ENCODE data around the gene FSHR. TPM values are rescaled to one million over a fixed set of nuclear protein-coding genes. Genes with fewer than 3 reads are reported as not detected.

FSHR gene
- total and polyA plus RNA-seq, 2 of the 4 experiments (the other 2 are of a cell fraction) = not detected

DNA sequence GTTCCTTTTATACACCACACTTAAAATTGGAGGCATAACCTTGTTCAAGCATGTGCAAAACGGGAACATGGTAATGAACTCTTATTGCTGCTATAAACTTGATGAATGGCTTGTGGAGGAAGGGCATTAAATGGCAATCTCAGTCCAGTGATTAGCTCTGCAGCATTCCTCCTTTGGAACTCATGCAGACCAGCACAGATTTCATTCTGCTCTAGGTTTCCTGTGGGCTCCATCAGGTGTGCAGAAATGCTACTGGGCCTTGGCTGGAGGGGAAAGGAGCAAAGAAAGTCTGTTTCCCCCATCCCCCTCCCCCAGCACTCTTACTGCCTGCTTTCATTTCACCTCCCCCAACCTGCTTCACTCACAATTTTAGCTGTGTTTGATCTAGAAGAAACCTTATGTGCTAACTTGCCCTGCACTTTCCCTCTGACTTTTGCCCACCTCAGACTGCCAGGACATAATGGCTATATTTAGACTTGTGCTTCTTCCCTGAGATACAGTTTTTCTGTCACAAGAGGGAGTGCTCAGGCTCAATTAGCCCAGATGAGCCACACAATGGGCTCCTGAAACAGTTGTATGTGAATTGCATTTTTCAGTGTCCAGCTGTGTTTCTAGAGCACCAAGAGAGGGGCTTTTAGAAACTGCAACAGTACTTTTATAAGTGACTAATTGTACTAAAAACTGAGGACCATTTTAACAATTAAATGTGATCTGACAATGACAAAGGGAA, 109.8 kb downstream of the FSHR start:
- Histone ChIP-seq H2BK15ac (ENCODE audit: low read depth, low read length) (no peak overlapping the region), H2BK5ac (ENCODE audit: low read depth, low read length, poor library complexity, severe bottlenecking) (no peak overlapping the region), H2BK120ac (ENCODE audit: low read depth, low read length) (no peak overlapping the region), H4K91ac (ENCODE audit: insufficient read depth, low read depth, low read length) (no peak overlapping the region), H3K27me3 (ENCODE audit: control insufficient read depth, insufficient read depth, low read length) (no peaks in the 10 kb centered on the region), H2AFZ (replicated peaks; ENCODE audit: low read length, poor library complexity) (no peak overlapping the region), H4K20me1 (ENCODE audit: insufficient read depth, low read length) (no peaks in the 10 kb centered on the region), H3K23ac (ENCODE audit: low read depth, low read length) (no peak overlapping the region), H2BK20ac (ENCODE audit: low read depth, low read length) (no peak overlapping the region), H3K9ac (ENCODE audit: low read depth, low read length) (no peak overlapping the region), H3K9me1 (ENCODE audit: insufficient read depth, low read length) (no peaks in the 10 kb centered on the region), H3K4me3 (ENCODE audit: insufficient read depth, low read depth, low read length) (no peak overlapping the region), H4K8ac (ENCODE audit: low read depth in 2 of 2, low read length in 2 of 2) (no peak overlapping the region), H3K56ac (ENCODE audit: extremely low read depth, insufficient read depth, low read length) (no peak overlapping the region), H3K4me1 (ENCODE audit: control insufficient read depth, insufficient read depth, low read length) (no peaks in the 10 kb centered on the region), H2AK9ac (replicated peaks; ENCODE audit: low read depth, low read length, poor library complexity) (no peak overlapping the region), H3K36me3 (ENCODE audit: control insufficient read depth, insufficient read depth, low read length) (no peaks in the 10 kb centered on the region), H3K18ac (ENCODE audit: low read depth, low read length) (no peak overlapping the region), H3K27ac (ENCODE audit: insufficient read depth, low read length) (no peak overlapping the region), H3K4ac (ENCODE audit: low read depth, low read length) (no peak overlapping the region), H4K5ac (ENCODE audit: low read depth, low read length) (no peak overlapping the region), H3K4me2 (ENCODE audit: low read depth, low read length) (no peak overlapping the region), H3K14ac (replicated peaks; ENCODE audit: low read depth, low read length) (no peak overlapping the region), H3K79me1 (ENCODE audit: low read depth in 1 of 2, low read length in 2 of 2) (no peaks in the 10 kb centered on the region), H3K9me3 (ENCODE audit: control insufficient read depth, insufficient read depth, low read length) (no peaks in the 10 kb centered on the region; the same call in 1 of the 2 replicates), H2AK5ac (ENCODE audit: low read depth, low read length) (no peak overlapping the region)
- dilution Hi-C loops (cut with HindIII; ENCODE audit: low sequenced_read_pairs, unreplicated experiment) (no loop called here), intact Hi-C loops (cut with micrococcal nuclease) (no loop called here), in situ Hi-C loops (cut with MboI; ENCODE audit: low sequenced_read_pairs) (no loop called here)
- POLR2A ChIA-PET (ENCODE audit: unreplicated experiment) = no interaction called here
- DNase-seq (no peak), ATAC-seq (ENCODE audit: low read depth) (no peak)
- no TSS peak for BruUV-seq (replicated peaks)
- TF ChIP-seq RCOR1 (IDR thresholded peaks at IDR 0.05; ENCODE audit: insufficient replicate concordance, low read length) (no peak), BHLHE40 (IDR thresholded peaks at IDR 0.05; ENCODE audit: low read depth, low read length) (no peak), RFX5 (IDR thresholded peaks at IDR 0.05; ENCODE audit: low read depth, low read length) (no peak), CHD1 (IDR thresholded peaks at IDR 0.05; ENCODE audit: low read depth, low read length) (no peak)
- WGBS, 2 experiments (ENCODE audit: extremely low coverage in 2 of 2, insufficient read length in 1 of 2) = no CpG with 5 or more reads among the region's 1 CpG
- CTCF ChIA-PET = no interaction called here

All from IMR-90 (cell line).